Measurements from ENCODE around the gene CMPK1. TPM values are rescaled to one million over a fixed set of nuclear protein-coding genes. Genes with fewer than 3 reads are reported as not detected.

CMPK1 gene
- total and polyA plus RNA-seq, 2 donors (not counting 3 experiments of a cell fraction or from before 2014, with no cell fraction given), result 16.4 to 79.6 TPM

GRCh38 chr1:47313915-47314664 lies 19.5 kb upstream of the CMPK1 start, which contains the start of gene STIL:
TSS of gene STIL (minus strand) at chr1:47314147. CDS start at chr1:47310319, 3,828 bp downstream.
- dilution Hi-C loops (cut with MboI; ENCODE audit: extremely low pct_ligation_motif_present, low sequenced_read_pairs) (no loop called here), intact Hi-C loops (cut with micrococcal nuclease) (loop anchor here (1.0 to 5.0 kb wide), 8 partner anchors 17 to 135 kb away; partner anchors contain the start of gene CMPK1)
- H3K9me3 ChIP-seq (replicated peaks; ENCODE audit: control insufficient read depth, insufficient read depth, low read length), result no peaks in the 10 kb centered on the region
- peaks cover 10% of the 10 kb centered on the region for H3K4me1 ChIP-seq (ENCODE audit: control insufficient read depth, extremely low read depth, insufficient read depth, low read length)
- H3K79me2 ChIP-seq (ENCODE audit: control insufficient read depth, insufficient read depth, low read length), result peaks cover 42% of the 10 kb centered on the region
- no peaks in the 10 kb centered on the region for H3K27me3 ChIP-seq (ENCODE audit: control insufficient read depth in 2 of 2, insufficient read depth in 2 of 2, low read length in 2 of 2)
- CTCF ChIA-PET, result interaction anchor here (0.9 to 3.2 kb wide), 8 partner anchors 20 to 135 kb away, joined by 3 to 20 read pairs (median 8); partner anchors contain the start of genes CMPK1 and FOXD2
- peak; percentile 97 for FAIRE-seq
- H4K20me1 ChIP-seq (replicated peaks; ENCODE audit: control insufficient read depth, extremely low read depth, insufficient read depth, low read length), result no peaks in the 10 kb centered on the region
- POLR2A ChIA-PET, result interaction anchor here (0.7 to 1.9 kb wide), 4 partner anchors 20 to 135 kb away, joined by 3 to 21 read pairs (median 4); partner anchors contain the start of gene CMPK1
- H3K9ac ChIP-seq (replicated peaks; ENCODE audit: extremely low read depth, insufficient read depth, low read length), result peak within 1 kb of the TSS; percentile 92
- no TSS peak for BruUV-seq (replicated peaks)
- peak within 1 kb of the TSS; percentile 53 to 94 (median 92) for H3K4me3 ChIP-seq (replicated peaks in 1 of 3; ENCODE audit: insufficient read depth in 1 of 3, low read depth in 1 of 3, low read length in 3 of 3)
- peak within 1 kb of the TSS; percentile 95 for H2AFZ ChIP-seq (ENCODE audit: low read depth, low read length)
- DNase-seq (ENCODE audit: low read depth, low spot score), result peak; percentile 100
- H3K9me1 ChIP-seq (replicated peaks; ENCODE audit: control insufficient read depth, extremely low read depth, insufficient read depth, low read length), result no peaks in the 10 kb centered on the region
- TF ChIP-seq FOS (IDR thresholded peaks at IDR 0.05; ENCODE audit: borderline replicate concordance, insufficient read depth, low read length) (no peak), POLR2A (IDR thresholded peaks at IDR 0.05; ENCODE audit: low read depth, low read length) (peak; percentile 62), POLR2AphosphoS5 (IDR thresholded peaks at IDR 0.05; ENCODE audit: insufficient read depth, low read depth, low read length) (peak; percentile 66), MYC (IDR thresholded peaks at IDR 0.05; ENCODE audit: low read depth, low read length) (no peak), CTCF (IDR thresholded peaks at IDR 0.05; ENCODE audit: extremely low read depth in 1 of 2, insufficient read depth in 1 of 2, low read depth in 1 of 2, low read length in 2 of 2) (no peak), MAX (IDR thresholded peaks at IDR 0.05; ENCODE audit: insufficient read depth, insufficient read length) (peak; percentile 35), EZH2 (IDR thresholded peaks at IDR 0.05; ENCODE audit: borderline replicate concordance, low read depth, low read length, severe bottlenecking) (no peak), GATA2 (IDR thresholded peaks at IDR 0.05; ENCODE audit: insufficient read depth, insufficient read length, low read depth, low read length) (no peak)
- H3K27ac ChIP-seq (ENCODE audit: insufficient read depth, low read depth, low read length), result peak within 1 kb of the TSS; percentile 81
- peak within 1 kb of the TSS; percentile 92 for H3K4me2 ChIP-seq (ENCODE audit: insufficient read depth, low read length)
- H3K36me3 ChIP-seq (ENCODE audit: control insufficient read depth in 2 of 2, extremely low read depth in 1 of 2, insufficient read depth in 2 of 2, low read length in 2 of 2), result peaks cover 0 to 4% of the 10 kb centered on the region in 2 experiments
